GM12892 (cell line): ENCODE measurements around the gene TSPAN15.

Source experiments
- POLR2AphosphoS5 ChIP-seq: IDR thresholded peaks from 2 replicates; pipeline ENCODE4 v1.6.1; 2011; ENCODE audit warnings: low read depth, low read length, control low read depth
- TAF1 ChIP-seq: IDR thresholded peaks from 2 replicates; pipeline ENCODE4 v1.6.1; 2011; ENCODE audit warnings: low read depth, mild to moderate bottlenecking, control low read depth, low read length, borderline replicate concordance

DNA sequence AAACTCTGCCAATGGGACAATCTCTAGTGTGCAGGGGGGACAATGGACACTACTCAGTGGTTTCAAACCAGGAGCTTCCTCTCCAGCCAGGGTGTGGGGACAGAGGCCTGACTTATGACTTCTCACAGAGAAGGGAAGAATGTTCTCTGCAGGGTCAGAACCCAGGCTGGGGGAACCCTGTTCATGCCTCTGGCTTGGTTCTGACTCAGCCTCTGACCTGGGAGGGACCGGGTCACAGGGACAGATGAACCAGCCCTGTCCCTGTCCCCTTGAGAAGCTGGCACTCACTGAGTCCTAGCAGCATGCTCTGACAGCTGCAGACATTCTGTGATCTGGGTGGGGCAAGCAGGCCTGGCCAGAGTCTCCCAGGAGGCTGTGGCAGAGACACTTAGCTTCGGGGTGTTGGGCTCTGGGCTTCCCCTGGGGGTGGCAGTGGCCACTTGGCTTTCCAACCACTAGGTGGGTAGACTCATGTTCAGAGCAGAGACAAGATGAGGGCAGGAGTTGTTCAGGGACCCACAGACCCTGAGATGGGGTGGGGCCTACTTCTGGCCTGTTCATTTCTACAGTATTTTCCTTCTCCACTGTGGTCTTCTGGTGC, 13.6 kb downstream of the TSPAN15 start:
- TF ChIP-seq POLR2AphosphoS5 = no peak
- 0 out of 2 replicates have a peak, but pooled peaks have one; percentile 41 for TF ChIP-seq TAF1
